A673 (cell line): ENCODE results near the gene HS1BP3.

Experiments used
- CTCF ChIP-seq: fragments of 300-800, 200-600 bp; sonication (generic); conservative IDR thresholded peaks from 2 replicates; pipeline ENCODE4 v1.5.1; 2017; ENCODE audit warnings: low read depth, mild to moderate bottlenecking, antibody characterized with exemption, low read length, moderate library complexity, mixed read lengths
- EZH2 ChIP-seq: fragments of 200-600 bp; sonication (generic); IDR thresholded peaks from 2 replicates; pipeline ENCODE4 v1.6.1; 2017; ENCODE audit warnings: borderline replicate concordance, low read depth, mild to moderate bottlenecking, mixed read lengths, antibody characterized with exemption, low read length; ENCODE audit not compliant: poor library complexity, severe bottlenecking

GRCh38 chr2:20599001-20599600 is 51.8 kb downstream of the HS1BP3 start:
- TF ChIP-seq CTCF, result no peak
- TF ChIP-seq EZH2, result no peak
